DND-41 (cell line): Measurements from ENCODE around the gene THG1L.

ENCODE experiments used
- ATAC-seq: fragments of 200-7000 bp; cut with Tn5 transposase; 3 replicates; pipeline ENCODE4 v1.9.1; 2021; ENCODE audit warnings: low read depth; ENCODE audit not compliant: insufficient read depth
- DNase-seq: peaks from one replicate; pipeline ENCODE4 v3.0.0-alpha.2; 2020
- H2AFZ ChIP-seq: 2 replicates; pipeline ENCODE4 v1.6.0; 2012; ENCODE audit warnings: low read depth, low read length
- H3K27ac ChIP-seq: 2 replicates; pipeline ENCODE4 v1.5.1; 2012; ENCODE audit warnings: low read length, inconsistent platforms
- H3K27me3 ChIP-seq: fragments of 200-600 bp; sonication (generic); 2 replicates; pipeline ENCODE4 v1.6.0; 2012; ENCODE audit warnings: low read length, mild to moderate bottlenecking, inconsistent platforms; ENCODE audit not compliant: insufficient read depth, poor library complexity
- H3K36me3 ChIP-seq: 2 replicates; pipeline ENCODE4 v1.5.1; 2012; ENCODE audit warnings: low read length, inconsistent platforms; ENCODE audit not compliant: insufficient read depth
- H3K4me1 ChIP-seq: 2 replicates; pipeline ENCODE4 v1.5.1; 2012; ENCODE audit warnings: mild to moderate bottlenecking, low read length; ENCODE audit not compliant: insufficient read depth
- H3K4me2 ChIP-seq: 2 replicates; pipeline ENCODE4 v1.6.0; 2012; ENCODE audit warnings: mild to moderate bottlenecking, moderate library complexity, low read length, inconsistent platforms; ENCODE audit not compliant: insufficient read depth
- H3K4me3 ChIP-seq, 2 experiments: fragments of 200-600 bp in 1 of 2; shearing (Covaris generic) in 1 of 2; 2 replicates each; pipeline ENCODE4 v1.5.1; 2012 to 2016; ENCODE audit warnings: inconsistent platforms in 2 of 2, low read length in 2 of 2, mild to moderate bottlenecking in 2 of 2, low read depth in 1 of 2, moderate library complexity in 1 of 2
- H3K79me2 ChIP-seq: 2 replicates; pipeline ENCODE4 v1.6.0; 2012; ENCODE audit warnings: low read length, inconsistent platforms; ENCODE audit not compliant: insufficient read depth
- H3K9ac ChIP-seq: 2 replicates; pipeline ENCODE4 v1.6.0; 2012; ENCODE audit warnings: low read depth, mild to moderate bottlenecking, inconsistent platforms, low read length, moderate library complexity
- H3K9me3 ChIP-seq: 2 replicates; pipeline ENCODE4 v1.5.1; 2012; ENCODE audit warnings: low read length, moderate library complexity, mild to moderate bottlenecking, inconsistent platforms; ENCODE audit not compliant: insufficient read depth, severe bottlenecking
- H4K20me1 ChIP-seq: 2 replicates; pipeline ENCODE4 v1.6.0; 2012; ENCODE audit warnings: low read length; ENCODE audit not compliant: insufficient read depth
- EZH2 ChIP-seq: IDR thresholded peaks from 3 replicates; pipeline ENCODE4 v1.6.1; 2012; ENCODE audit warnings: borderline replicate concordance, low read depth, mild to moderate bottlenecking, moderate library complexity, low read length, inconsistent platforms; ENCODE audit not compliant: severe bottlenecking
- TF ChIP-seq, protein P1 (sequence below): IDR thresholded peaks from 2 replicates; pipeline ENCODE4 v1.5.1; 2012; ENCODE audit warnings: borderline replicate concordance, low read length, moderate library complexity, mild to moderate bottlenecking; ENCODE audit not compliant: poor library complexity, severe bottlenecking; ENCODE audit errors: extremely low read depth

THG1L gene

DNA sequence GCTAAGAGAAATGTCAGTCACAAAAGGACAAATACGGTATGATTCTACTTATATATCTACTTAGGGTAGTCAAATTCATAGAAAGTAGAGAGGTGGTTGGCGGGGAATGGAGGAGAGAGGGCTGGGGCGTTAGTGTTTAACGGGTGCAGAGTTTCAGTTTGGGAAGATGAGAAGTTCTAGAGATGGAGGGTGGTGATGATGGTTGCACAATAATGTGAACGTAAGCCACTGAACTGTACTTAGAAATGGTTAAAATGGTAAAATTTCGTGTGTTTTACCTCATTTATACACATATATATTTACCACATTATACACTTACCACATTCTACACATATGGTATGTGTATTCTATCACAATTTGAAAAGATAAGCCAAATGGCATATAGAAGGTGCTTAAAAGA lies 48.0 kb downstream of the THG1L start:
- Histone ChIP-seq H3K79me2 (no peaks in the 10 kb centered on the region), H3K4me2 (no peak overlapping the region), H3K9ac (no peak overlapping the region), H3K27me3 (no peaks in the 10 kb centered on the region), H4K20me1 (no peaks in the 10 kb centered on the region), H3K36me3 (0 out of 2 replicates have a peak, but pooled peaks cover 1% of the 10 kb centered on the region), H3K4me1 (peaks cover 10% of the 10 kb centered on the region), H2AFZ (no peak overlapping the region), H3K9me3 (no peaks in the 10 kb centered on the region), H3K27ac (no peak overlapping the region), H3K4me3 (no peak overlapping the region)
- TF ChIP-seq, protein P1, sequence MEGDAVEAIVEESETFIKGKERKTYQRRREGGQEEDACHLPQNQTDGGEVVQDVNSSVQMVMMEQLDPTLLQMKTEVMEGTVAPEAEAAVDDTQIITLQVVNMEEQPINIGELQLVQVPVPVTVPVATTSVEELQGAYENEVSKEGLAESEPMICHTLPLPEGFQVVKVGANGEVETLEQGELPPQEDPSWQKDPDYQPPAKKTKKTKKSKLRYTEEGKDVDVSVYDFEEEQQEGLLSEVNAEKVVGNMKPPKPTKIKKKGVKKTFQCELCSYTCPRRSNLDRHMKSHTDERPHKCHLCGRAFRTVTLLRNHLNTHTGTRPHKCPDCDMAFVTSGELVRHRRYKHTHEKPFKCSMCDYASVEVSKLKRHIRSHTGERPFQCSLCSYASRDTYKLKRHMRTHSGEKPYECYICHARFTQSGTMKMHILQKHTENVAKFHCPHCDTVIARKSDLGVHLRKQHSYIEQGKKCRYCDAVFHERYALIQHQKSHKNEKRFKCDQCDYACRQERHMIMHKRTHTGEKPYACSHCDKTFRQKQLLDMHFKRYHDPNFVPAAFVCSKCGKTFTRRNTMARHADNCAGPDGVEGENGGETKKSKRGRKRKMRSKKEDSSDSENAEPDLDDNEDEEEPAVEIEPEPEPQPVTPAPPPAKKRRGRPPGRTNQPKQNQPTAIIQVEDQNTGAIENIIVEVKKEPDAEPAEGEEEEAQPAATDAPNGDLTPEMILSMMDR, result no peak
- no peak for TF ChIP-seq EZH2
- ATAC-seq, result no peak
- DNase-seq, result no peak

DNA sequence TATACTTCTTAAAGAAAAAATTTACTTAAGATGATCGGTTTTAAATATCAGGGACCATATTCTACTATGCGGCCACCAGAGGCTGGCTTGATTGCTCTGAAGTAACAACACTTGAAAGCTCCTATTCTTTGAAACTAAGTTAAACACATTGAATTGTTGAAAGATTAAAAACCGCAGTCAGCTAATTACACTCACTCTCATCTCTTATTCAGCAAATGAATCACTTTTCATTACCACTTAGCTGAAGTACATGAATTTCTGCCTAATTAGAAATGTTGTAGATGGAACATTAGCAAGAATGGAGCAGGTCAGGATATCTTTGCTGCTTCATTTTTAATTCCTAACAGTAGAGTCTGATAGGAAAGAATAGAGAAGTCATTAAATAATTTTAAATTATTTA lies 54.6 kb downstream of the THG1L start:
- Histone ChIP-seq H3K27ac (no peak overlapping the region), H2AFZ (no peak overlapping the region), H3K9ac (no peak overlapping the region), H3K4me2 (no peak overlapping the region), H3K4me3 (no peak overlapping the region), H3K9me3 (no peaks in the 10 kb centered on the region), H4K20me1 (no peaks in the 10 kb centered on the region; the same call in 1 of the 2 replicates), H3K36me3 (peaks cover 60% of the 10 kb centered on the region), H3K4me1 (no peaks in the 10 kb centered on the region), H3K27me3 (no peaks in the 10 kb centered on the region), H3K79me2 (no peaks in the 10 kb centered on the region)
- ATAC-seq, result no peak
- no peak for DNase-seq
- TF ChIP-seq EZH2, result no peak
- TF ChIP-seq, protein P1, result no peak
